Measurements from ENCODE around the gene HSD17B8.

Gene HSD17B8

DNA sequence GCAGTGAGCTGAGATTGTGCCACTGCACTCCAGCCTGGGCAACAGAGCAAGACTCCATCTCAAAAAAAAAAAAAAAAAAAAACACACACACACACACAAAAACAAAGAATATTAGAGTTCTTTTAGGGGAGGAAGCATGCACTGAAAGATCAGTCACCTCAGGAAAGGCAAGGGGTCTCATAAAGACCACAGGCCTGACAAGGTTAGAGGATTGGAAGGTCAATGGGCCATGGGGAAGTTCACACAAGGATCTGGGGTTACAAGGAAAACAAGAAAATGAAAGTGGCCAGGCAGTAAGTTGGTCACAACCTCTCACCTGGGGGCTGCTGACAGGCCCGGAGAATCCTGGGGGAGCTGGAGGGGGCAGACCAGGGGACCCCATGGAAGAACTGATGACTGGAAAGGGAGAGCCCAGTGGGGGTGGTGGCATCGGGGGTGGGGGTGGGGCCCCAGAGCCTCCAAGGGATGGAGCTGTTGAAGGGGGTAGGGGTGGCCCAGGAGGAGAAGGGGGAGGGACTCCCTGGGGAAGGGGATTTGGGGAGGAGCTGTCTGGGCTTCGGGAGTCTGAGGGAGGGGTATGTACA, 5.5 kb upstream of the HSD17B8 start:
- no peak overlapping the region for H2AFZ ChIP-seq (ENCODE audit: low read length)
- H3K9me3 ChIP-seq (ENCODE audit: low read length), result no peaks in the 10 kb centered on the region
- no peaks in the 10 kb centered on the region for H3K27me3 ChIP-seq (ENCODE audit: insufficient read depth, low read length)
- peak overlapping the region; percentile 91 for H3K4me3 ChIP-seq (ENCODE audit: low read depth, low read length, poor library complexity, severe bottlenecking)
- no peaks in the 10 kb centered on the region for H3F3A ChIP-seq (ENCODE audit: insufficient read depth, low read length)
- H3K9ac ChIP-seq (ENCODE audit: low read length), result peak overlapping the region; percentile 85; the same call in 1 of the 2 replicates
- no peaks in the 10 kb centered on the region for H4K20me1 ChIP-seq (ENCODE audit: insufficient read depth, low read length)
- no peaks in the 10 kb centered on the region for H3K9me2 ChIP-seq (ENCODE audit: low read depth, low read length)
- no peaks in the 10 kb centered on the region for H3K79me2 ChIP-seq (ENCODE audit: insufficient read depth, low read length)
- no peak for TF ChIP-seq EZH2 (IDR thresholded peaks at IDR 0.05; ENCODE audit: borderline replicate concordance, low read length)
- TF ChIP-seq, protein P1, sequence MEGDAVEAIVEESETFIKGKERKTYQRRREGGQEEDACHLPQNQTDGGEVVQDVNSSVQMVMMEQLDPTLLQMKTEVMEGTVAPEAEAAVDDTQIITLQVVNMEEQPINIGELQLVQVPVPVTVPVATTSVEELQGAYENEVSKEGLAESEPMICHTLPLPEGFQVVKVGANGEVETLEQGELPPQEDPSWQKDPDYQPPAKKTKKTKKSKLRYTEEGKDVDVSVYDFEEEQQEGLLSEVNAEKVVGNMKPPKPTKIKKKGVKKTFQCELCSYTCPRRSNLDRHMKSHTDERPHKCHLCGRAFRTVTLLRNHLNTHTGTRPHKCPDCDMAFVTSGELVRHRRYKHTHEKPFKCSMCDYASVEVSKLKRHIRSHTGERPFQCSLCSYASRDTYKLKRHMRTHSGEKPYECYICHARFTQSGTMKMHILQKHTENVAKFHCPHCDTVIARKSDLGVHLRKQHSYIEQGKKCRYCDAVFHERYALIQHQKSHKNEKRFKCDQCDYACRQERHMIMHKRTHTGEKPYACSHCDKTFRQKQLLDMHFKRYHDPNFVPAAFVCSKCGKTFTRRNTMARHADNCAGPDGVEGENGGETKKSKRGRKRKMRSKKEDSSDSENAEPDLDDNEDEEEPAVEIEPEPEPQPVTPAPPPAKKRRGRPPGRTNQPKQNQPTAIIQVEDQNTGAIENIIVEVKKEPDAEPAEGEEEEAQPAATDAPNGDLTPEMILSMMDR (IDR thresholded peaks at IDR 0.05; ENCODE audit: low read length), result no peak
- peak overlapping the region; percentile 95 for H3K4me2 ChIP-seq (ENCODE audit: low read length)
- no peak overlapping the region for H3K27ac ChIP-seq (ENCODE audit: low read depth, low read length, poor library complexity, severe bottlenecking)
- H3K4me1 ChIP-seq (ENCODE audit: insufficient read depth, low read length, severe bottlenecking), result peaks cover 34% of the 10 kb centered on the region
- H3K36me3 ChIP-seq (ENCODE audit: insufficient read depth, low read length), result peaks cover 51% of the 10 kb centered on the region

DNA sequence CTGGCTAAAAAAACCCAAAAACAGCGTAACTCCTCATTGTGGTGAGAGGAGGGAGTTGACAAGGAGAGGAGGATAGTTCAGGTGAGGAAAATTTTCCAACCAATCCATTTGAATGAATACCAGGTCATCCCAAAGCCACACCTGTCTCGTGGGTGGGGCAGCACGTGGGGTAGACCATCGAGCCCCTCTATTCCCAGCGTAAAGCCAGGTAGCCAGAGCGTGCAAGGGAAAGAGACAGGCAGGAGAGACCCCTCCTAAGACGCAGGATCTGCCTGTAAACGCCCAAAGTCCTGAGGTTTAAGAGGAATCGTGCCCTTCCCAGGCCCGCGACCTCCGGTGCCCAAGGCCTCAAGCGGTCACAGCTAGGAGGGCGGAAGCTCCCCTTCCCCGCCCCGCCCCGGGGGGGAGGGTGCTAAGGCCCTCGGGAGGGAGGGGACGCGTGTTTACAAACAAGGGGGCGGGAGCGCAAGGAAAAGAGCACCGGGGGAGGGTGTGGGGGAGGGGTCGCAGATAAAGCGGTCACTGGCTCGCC, 4.7 kb upstream of the HSD17B8 start:
- Histone ChIP-seq H3K36me3 (ENCODE audit: insufficient read depth, low read length) (peaks cover 45% of the 10 kb centered on the region), H3K4me1 (ENCODE audit: insufficient read depth, low read length, severe bottlenecking) (peaks cover 38% of the 10 kb centered on the region), H3K4me3 (ENCODE audit: low read depth, low read length, poor library complexity, severe bottlenecking) (peak overlapping the region; percentile 91), H3K9me2 (ENCODE audit: low read depth, low read length) (no peaks in the 10 kb centered on the region), H4K20me1 (ENCODE audit: insufficient read depth, low read length) (no peaks in the 10 kb centered on the region), H3F3A (ENCODE audit: insufficient read depth, low read length) (no peaks in the 10 kb centered on the region), H3K9ac (ENCODE audit: low read length) (peak overlapping the region; percentile 85), H3K79me2 (ENCODE audit: insufficient read depth, low read length) (no peaks in the 10 kb centered on the region), H3K9me3 (ENCODE audit: low read length) (no peaks in the 10 kb centered on the region), H2AFZ (ENCODE audit: low read length) (no peak overlapping the region), H3K4me2 (ENCODE audit: low read length) (peak overlapping the region; percentile 95), H3K27ac (ENCODE audit: low read depth, low read length, poor library complexity, severe bottlenecking) (peak overlapping the region; percentile 84), H3K27me3 (ENCODE audit: insufficient read depth, low read length) (no peaks in the 10 kb centered on the region)
- TF ChIP-seq EZH2 (IDR thresholded peaks at IDR 0.05; ENCODE audit: borderline replicate concordance, low read length), result no peak
- TF ChIP-seq, protein P1 (IDR thresholded peaks at IDR 0.05; ENCODE audit: low read length), result no peak

DNA sequence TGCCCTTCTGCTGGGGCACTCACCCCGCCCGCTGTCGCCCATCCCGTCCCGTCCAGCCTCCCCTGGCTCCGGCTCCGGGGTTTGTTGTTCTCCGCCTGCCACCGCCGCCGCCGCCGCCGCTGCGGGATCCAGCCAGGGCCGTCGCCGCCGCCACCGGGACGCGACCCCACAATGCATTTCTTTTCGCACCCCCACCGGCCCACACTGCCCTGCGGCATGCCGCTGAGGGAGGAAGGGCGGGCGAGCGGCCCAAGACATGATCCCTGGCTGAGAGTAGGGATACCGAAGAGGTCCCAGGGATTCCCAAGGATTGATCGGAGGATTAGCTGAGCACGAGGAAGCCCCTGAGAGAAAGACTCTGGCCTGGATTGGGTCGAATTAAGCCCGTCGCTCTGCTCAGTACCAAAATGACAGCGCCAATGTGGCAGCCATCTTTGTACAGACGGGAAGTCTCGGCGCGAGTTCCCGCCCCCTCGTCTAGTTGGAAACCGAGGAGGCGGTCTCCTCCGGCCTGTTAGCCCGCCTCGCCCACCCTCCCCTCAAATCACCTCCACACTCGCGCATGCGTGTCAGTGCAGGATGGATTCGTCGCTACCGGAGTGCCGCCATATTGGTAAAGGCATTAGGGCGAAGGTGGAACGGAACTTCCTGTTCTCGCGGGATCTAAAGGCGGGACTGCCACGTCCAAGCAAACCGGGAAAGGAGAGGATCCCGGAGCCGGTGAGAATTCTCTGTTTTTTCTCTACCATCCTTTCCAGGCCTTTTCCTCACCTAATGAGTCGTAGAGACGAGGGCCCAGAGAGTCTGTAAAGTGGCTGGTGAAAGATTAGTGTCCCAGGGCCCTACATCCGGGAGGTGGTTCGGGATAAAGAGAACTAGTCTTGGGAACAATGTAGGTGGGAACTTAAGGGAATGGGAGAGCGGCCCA, 4.0 kb upstream of the HSD17B8 start, which contains the start of the genes RXRB and SLC39A7:
RXRB (minus strand) TSS at position 447 of the 928 bp plus-strand sequence; CDS start at position 258, 189 bp downstream.
SLC39A7 (plus strand) TSS at position 649 of the 928 bp plus-strand sequence. CDS start 379 bp downstream, outside the sequence.
- no peaks in the 10 kb centered on the region for H3F3A ChIP-seq (ENCODE audit: insufficient read depth, low read length)
- no peaks in the 10 kb centered on the region for H3K79me2 ChIP-seq (ENCODE audit: insufficient read depth, low read length)
- H2AFZ ChIP-seq (ENCODE audit: low read length), result no peak within 1 kb of the TSS
- H3K27me3 ChIP-seq (ENCODE audit: insufficient read depth, low read length), result no peaks in the 10 kb centered on the region
- H3K4me3 ChIP-seq (ENCODE audit: low read depth, low read length, poor library complexity, severe bottlenecking), result peak within 1 kb of the TSS; percentile 91
- H3K27ac ChIP-seq (ENCODE audit: low read depth, low read length, poor library complexity, severe bottlenecking), result peak within 1 kb of the TSS; percentile 84
- no peaks in the 10 kb centered on the region for H3K9me2 ChIP-seq (ENCODE audit: low read depth, low read length)
- no peaks in the 10 kb centered on the region for H4K20me1 ChIP-seq (ENCODE audit: insufficient read depth, low read length)
- H3K9ac ChIP-seq (ENCODE audit: low read length), result peak within 1 kb of the TSS; percentile 85
- peaks cover 45% of the 10 kb centered on the region for H3K4me1 ChIP-seq (ENCODE audit: insufficient read depth, low read length, severe bottlenecking)
- no peaks in the 10 kb centered on the region for H3K9me3 ChIP-seq (ENCODE audit: low read length)
- TF ChIP-seq, protein P1 (IDR thresholded peaks at IDR 0.05; ENCODE audit: low read length), result no peak
- no peak for TF ChIP-seq EZH2 (IDR thresholded peaks at IDR 0.05; ENCODE audit: borderline replicate concordance, low read length)
- peaks cover 37% of the 10 kb centered on the region for H3K36me3 ChIP-seq (ENCODE audit: insufficient read depth, low read length)
- peak within 1 kb of the TSS; percentile 95 for H3K4me2 ChIP-seq (ENCODE audit: low read length)

All from OCI-LY1 (cell line).